Retina (tissue), 1 donor: ENCODE results near the gene LHX2.

Experiments used
- DNase-seq: peaks from one replicate; pipeline ENCODE4 v3.0.0-alpha.2; 2016

LHX2 gene

GRCh38 chr9:124068251-124068650 lies 56.7 kb downstream of the LHX2 start:
- no peak for DNase-seq

GRCh38 chr9:124074746-124075145 lies 63.2 kb downstream of the LHX2 start:
- DNase-seq: no peak

GRCh38 chr9:124075761-124076160 lies 64.2 kb downstream of the LHX2 start:
- no peak for DNase-seq

GRCh38 chr9:124077915-124078572 lies 66.5 kb downstream of the LHX2 start:
- DNase-seq: no peak

GRCh38 chr9:124078641-124079040 lies 67.1 kb downstream of the LHX2 start:
- DNase-seq: no peak

- no peak for DNase-seq
Measured at GRCh38 chr9:124079176-124079925, 67.8 kb downstream of the LHX2 start.

- DNase-seq: no peak
Measured at GRCh38 chr9:124082622-124083021, 71.1 kb downstream of the LHX2 start.
